22Rv1 (cell line): Measurements from ENCODE around the gene CD300LD.

Experiments
- CTCF ChIP-seq: fragments of 450-650 bp; IDR thresholded peaks from 2 replicates; pipeline ENCODE4 v1.5.1; 2017; ENCODE audit warnings: mild to moderate bottlenecking
- ZFX ChIP-seq: fragments of 450-650 bp; IDR thresholded peaks from 2 replicates; pipeline ENCODE4 v1.6.1; 2017; ENCODE audit warnings: antibody characterized with exemption, borderline replicate concordance

- no peak for TF ChIP-seq CTCF
- no peak for TF ChIP-seq ZFX
Observed at GRCh38 chr17:74554909-74555308, 37.2 kb downstream of the CD300LD start.
